Trophoblast cell (in vitro differentiated cells and primary cell): ENCODE results near the gene CCN6.

ENCODE experiments used
- DNase-seq, 2 donors: peaks; one replicate each; pipeline ENCODE4 v3.0.0-alpha.2; 2016
- H2AFZ ChIP-seq: 2 replicates; pipeline ENCODE4 v1.6.1; 2013; ENCODE audit warnings: low read length, moderate library complexity, mild to moderate bottlenecking; ENCODE audit not compliant: insufficient read depth, poor library complexity
- H2AK5ac ChIP-seq: 2 replicates; pipeline ENCODE4 v1.6.1; 2013; ENCODE audit warnings: mild to moderate bottlenecking, low read length
- H2BK120ac ChIP-seq: 2 replicates; pipeline ENCODE4 v1.6.1; 2013; ENCODE audit warnings: low read length, mild to moderate bottlenecking, moderate library complexity; ENCODE audit not compliant: insufficient read depth, poor library complexity
- H2BK12ac ChIP-seq: 2 replicates; pipeline ENCODE4 v1.6.1; 2013; ENCODE audit warnings: mild to moderate bottlenecking, low read length, moderate library complexity
- H2BK5ac ChIP-seq: 2 replicates; pipeline ENCODE4 v1.6.1; 2013; ENCODE audit warnings: low read length, low read depth, moderate library complexity, mild to moderate bottlenecking; ENCODE audit not compliant: poor library complexity
- H3K14ac ChIP-seq: 2 replicates; pipeline ENCODE4 v1.6.1; 2013; ENCODE audit warnings: mild to moderate bottlenecking, low read length
- H3K18ac ChIP-seq: 2 replicates; pipeline ENCODE4 v1.6.1; 2013; ENCODE audit warnings: mild to moderate bottlenecking, low read length
- H3K23ac ChIP-seq: 2 replicates; pipeline ENCODE4 v1.6.1; 2013; ENCODE audit warnings: low read length
- H3K27ac ChIP-seq: 2 replicates; pipeline ENCODE4 v1.5.1; 2013; ENCODE audit warnings: low read depth, mild to moderate bottlenecking, inconsistent platforms, low read length, moderate library complexity
- H3K27me3 ChIP-seq: 2 replicates; pipeline ENCODE4 v1.6.1; 2013; ENCODE audit warnings: inconsistent platforms, mild to moderate bottlenecking, low read length, moderate library complexity; ENCODE audit not compliant: insufficient read depth
- H3K36me3 ChIP-seq, 2 experiments: 1 replicate in 1 of 2; 2 replicates in 1 of 2; pipeline ENCODE4 v1.6.1; 2013; ENCODE audit warnings: low read length in 2 of 2, mild to moderate bottlenecking in 2 of 2, moderate library complexity in 1 of 2; ENCODE audit not compliant: insufficient read depth in 2 of 2, control insufficient read depth in 1 of 2
- H3K4ac ChIP-seq: 2 replicates; pipeline ENCODE4 v1.6.1; 2013; ENCODE audit warnings: low read depth, mild to moderate bottlenecking, low read length, moderate library complexity
- H3K4me1 ChIP-seq, 2 experiments: 1 replicate in 1 of 2; 2 replicates in 1 of 2; pipeline ENCODE4 v1.6.1; 2013; ENCODE audit warnings: low read length in 2 of 2, mild to moderate bottlenecking in 2 of 2, moderate library complexity in 1 of 2; ENCODE audit not compliant: insufficient read depth in 2 of 2, control insufficient read depth in 1 of 2
- H3K4me2 ChIP-seq: 2 replicates; pipeline ENCODE4 v1.6.1; 2013; ENCODE audit warnings: inconsistent platforms, mild to moderate bottlenecking, low read length, moderate library complexity
- H3K4me3 ChIP-seq: 2 replicates; pipeline ENCODE4 v1.5.1; 2013; ENCODE audit warnings: mild to moderate bottlenecking, low read depth, low read length, inconsistent platforms
- H3K79me1 ChIP-seq: one replicate; pipeline ENCODE4 v1.6.1; 2013; ENCODE audit warnings: low read length
- H3K79me2 ChIP-seq: 2 replicates; pipeline ENCODE4 v1.6.1; 2013; ENCODE audit warnings: low read length, mild to moderate bottlenecking; ENCODE audit not compliant: control insufficient read depth, insufficient read depth, poor library complexity
- H3K9ac ChIP-seq: 2 replicates; pipeline ENCODE4 v1.6.1; 2013; ENCODE audit warnings: mild to moderate bottlenecking, low read length
- H3K9me3 ChIP-seq: 2 replicates; pipeline ENCODE4 v1.6.1; 2013; ENCODE audit warnings: low read depth, mild to moderate bottlenecking, control low read depth, inconsistent platforms, low read length; ENCODE audit not compliant: insufficient read depth
- H4K12ac ChIP-seq: 2 replicates; pipeline ENCODE4 v1.6.1; 2013; ENCODE audit warnings: low read depth, mild to moderate bottlenecking, low read length, moderate library complexity
- H4K8ac ChIP-seq: 2 replicates; pipeline ENCODE4 v1.6.1; 2013; ENCODE audit warnings: low read depth, mild to moderate bottlenecking, low read length, moderate library complexity
- H4K91ac ChIP-seq: one replicate; pipeline ENCODE4 v1.6.1; 2013; ENCODE audit warnings: low read depth, mild to moderate bottlenecking, low read length, moderate library complexity
- WGBS: extraction: QIAGEN DNeasy Blood & Tissue Kit; methylation state at CpG from one replicate; pipeline ENCODE4 v1.1.7; 2013; ENCODE audit warnings: missing lambda C conversion rate; ENCODE audit not compliant: insufficient read length, insufficient coverage; ENCODE audit errors: extremely low coverage; 5-methylcytosine and 5-hydroxymethylcytosine counted together

CCN6 gene

DNA sequence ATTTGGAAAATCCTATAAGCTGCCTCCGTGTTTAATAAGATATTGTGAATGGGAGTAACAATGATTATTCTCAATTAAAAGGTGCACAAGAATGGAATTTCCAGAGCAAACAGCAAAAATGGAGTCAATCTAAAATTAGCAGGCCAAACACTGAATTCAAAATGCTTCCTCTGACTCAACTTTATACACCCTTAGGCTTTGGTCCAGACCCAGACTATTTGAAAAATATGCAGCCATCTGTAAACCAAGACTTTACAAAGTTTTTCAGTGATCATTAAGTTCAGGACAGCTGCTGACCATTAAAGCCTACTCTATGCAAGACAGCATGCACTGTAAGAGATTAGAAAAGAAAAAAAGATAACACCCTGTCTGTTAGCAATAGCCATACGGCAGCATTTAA is 39.4 kb upstream of the CCN6 start:
- Histone ChIP-seq H3K4ac (no peak overlapping the region), H3K14ac (no peak overlapping the region), H3K27me3 (no peaks in the 10 kb centered on the region), H2BK12ac (no peak overlapping the region), H3K36me3 (no peaks in the 10 kb centered on the region), H3K9ac (no peak overlapping the region), H3K27ac (no peak overlapping the region), H3K4me2 (no peak overlapping the region), H3K9me3 (no peaks in the 10 kb centered on the region), H3K4me1 (no peaks in the 10 kb centered on the region), H4K12ac (no peak overlapping the region), H4K91ac (no peak overlapping the region), H2AFZ (no peak overlapping the region), H2BK120ac (no peak overlapping the region), H3K4me3 (no peak overlapping the region), H2AK5ac (no peak overlapping the region), H4K8ac (no peak overlapping the region), H3K18ac (no peak overlapping the region), H3K79me2 (no peaks in the 10 kb centered on the region), H3K79me1 (no peaks in the 10 kb centered on the region), H2BK5ac (no peak overlapping the region), H3K23ac (no peak overlapping the region)
- no CpG with 5 or more reads among the region's 2 CpGs for WGBS
- no peak for DNase-seq

DNA sequence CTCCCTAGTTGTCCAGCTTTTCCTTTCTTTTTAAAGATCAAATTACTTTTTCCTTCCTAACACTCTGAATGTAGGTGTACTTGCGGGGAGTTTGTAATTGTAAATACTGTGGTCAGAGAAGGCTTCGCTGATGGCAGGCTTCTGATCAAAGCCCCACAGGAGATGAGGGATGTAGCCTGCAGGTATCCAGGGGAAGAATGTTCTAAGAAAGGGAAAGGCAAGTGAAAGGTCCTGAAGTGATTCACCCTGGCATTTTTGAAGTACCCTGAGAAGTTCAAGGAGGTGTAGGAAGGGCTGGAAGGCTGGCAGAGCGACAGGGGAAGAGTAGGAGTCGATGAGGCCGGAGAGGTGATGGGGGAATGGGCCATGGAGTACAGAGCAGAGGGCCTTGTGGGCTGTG is 38.2 kb upstream of the CCN6 start:
- no peaks in the 10 kb centered on the region for H3K79me1 ChIP-seq
- no peaks in the 10 kb centered on the region for H3K79me2 ChIP-seq
- no peaks in the 10 kb centered on the region for H3K36me3 ChIP-seq
- H3K27ac ChIP-seq: no peak overlapping the region
- no peak overlapping the region for H3K4me2 ChIP-seq
- H3K4me1 ChIP-seq: no peaks in the 10 kb centered on the region
- no peak overlapping the region for H4K91ac ChIP-seq
- H3K9ac ChIP-seq: no peak overlapping the region
- no CpG with 5 or more reads among the region's 5 CpGs for WGBS
- H3K9me3 ChIP-seq: no peaks in the 10 kb centered on the region
- no peak overlapping the region for H4K8ac ChIP-seq
- no peak overlapping the region for H2BK5ac ChIP-seq
- H2AFZ ChIP-seq: no peak overlapping the region
- H3K18ac ChIP-seq: no peak overlapping the region
- H3K27me3 ChIP-seq: no peaks in the 10 kb centered on the region
- no peak overlapping the region for H4K12ac ChIP-seq
- no peak overlapping the region for H3K4me3 ChIP-seq
- H2AK5ac ChIP-seq: no peak overlapping the region
- peak overlapping the region; percentile 33 for H3K23ac ChIP-seq
- no peak overlapping the region for H2BK12ac ChIP-seq
- no peak overlapping the region for H2BK120ac ChIP-seq
- H3K14ac ChIP-seq: no peak overlapping the region
- no peak overlapping the region for H3K4ac ChIP-seq
- peak; percentile 48 to 70 for DNase-seq

- Histone ChIP-seq H3K4me3 (no peak overlapping the region), H4K91ac (no peak overlapping the region), H2BK5ac (no peak overlapping the region), H2BK120ac (no peak overlapping the region), H3K23ac (no peak overlapping the region), H3K36me3 (no peaks in the 10 kb centered on the region), H3K79me1 (no peaks in the 10 kb centered on the region), H3K9me3 (no peaks in the 10 kb centered on the region), H3K4me2 (no peak overlapping the region), H3K18ac (no peak overlapping the region), H2AFZ (no peak overlapping the region), H3K9ac (no peak overlapping the region), H3K14ac (no peak overlapping the region), H3K4ac (no peak overlapping the region), H2AK5ac (no peak overlapping the region), H3K79me2 (no peaks in the 10 kb centered on the region), H3K27ac (no peak overlapping the region), H4K12ac (no peak overlapping the region), H3K4me1 (no peaks in the 10 kb centered on the region), H4K8ac (no peak overlapping the region), H2BK12ac (no peak overlapping the region), H3K27me3 (no peaks in the 10 kb centered on the region)
- no peak for DNase-seq
- WGBS: no CpG with 5 or more reads among the region's 6 CpGs
Measured at GRCh38 chr6:112016320-112016719, 37.6 kb upstream of the CCN6 start.

DNA sequence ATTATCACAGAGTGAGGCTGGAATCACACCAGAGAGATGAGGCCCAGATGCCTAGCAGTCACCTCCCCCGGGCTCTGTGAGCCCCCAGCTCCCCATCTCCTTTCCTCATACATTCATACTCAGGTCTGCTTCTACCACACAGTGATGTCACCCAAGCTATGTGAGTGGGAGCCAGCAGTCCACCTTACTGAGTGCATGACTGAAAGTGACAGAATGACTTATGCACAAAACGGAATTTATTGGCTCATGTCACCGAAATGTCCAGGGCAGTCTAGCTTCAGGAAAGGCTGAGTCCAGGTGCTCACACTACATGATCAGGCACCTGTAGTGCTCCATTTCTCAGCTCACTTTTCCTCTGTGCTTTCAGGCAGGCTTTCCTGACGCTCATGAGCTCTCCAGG is 36.7 kb upstream of the CCN6 start:
- no peak overlapping the region for H3K23ac ChIP-seq

More for the DNA sequence above, 36.7 kb upstream of the CCN6 start:
- H3K27me3 ChIP-seq: no peaks in the 10 kb centered on the region
- H3K36me3 ChIP-seq: no peaks in the 10 kb centered on the region
- H2AFZ ChIP-seq: no peak overlapping the region
- H3K9me3 ChIP-seq: no peaks in the 10 kb centered on the region
- no peak overlapping the region for H2BK12ac ChIP-seq
- no peak overlapping the region for H3K4ac ChIP-seq
- H4K12ac ChIP-seq: no peak overlapping the region
- no peaks in the 10 kb centered on the region for H3K79me1 ChIP-seq
- DNase-seq: no peak
- no peak overlapping the region for H2BK120ac ChIP-seq
- H3K4me1 ChIP-seq: no peaks in the 10 kb centered on the region
- H4K91ac ChIP-seq: no peak overlapping the region
- no CpG with 5 or more reads among the region's 4 CpGs for WGBS
- H3K79me2 ChIP-seq: no peaks in the 10 kb centered on the region
- H3K9ac ChIP-seq: no peak overlapping the region
- H3K4me2 ChIP-seq: no peak overlapping the region
- H3K18ac ChIP-seq: no peak overlapping the region
- H3K27ac ChIP-seq: no peak overlapping the region
- no peak overlapping the region for H3K14ac ChIP-seq
- no peak overlapping the region for H2BK5ac ChIP-seq
- no peak overlapping the region for H4K8ac ChIP-seq
- no peak overlapping the region for H3K4me3 ChIP-seq
- H2AK5ac ChIP-seq: no peak overlapping the region
